Activated CD4-positive, CD25-positive, alpha-beta regulatory T cell treated with anti-CD3 and anti-CD28 coated beads, Interleukin-2, amount 50 U/mL, for 16 hours (primary cell): ENCODE measurements around the gene SCAMP2.
"Not testable (repeated sequence)": the region's sequence is repeated elsewhere in the genome, so short reads cannot be mapped to it uniquely, and the experiment has no call there.

Experiments
- DNase-seq: peaks from one replicate; pipeline ENCODE4 v3.0.0-alpha.2; 2020; ENCODE audit warnings: low read depth, low spot score

SCAMP2 gene

GRCh38 chr15:74890665-74890960, 17.4 kb upstream of the SCAMP2 start:
- DNase-seq, result no peak

- peak; percentile 76 for DNase-seq
Observed at GRCh38 chr15:74889883-74890664, 16.9 kb upstream of the SCAMP2 start, which contains the start of gene MPI. Gene MPI, plus strand, starts transcription at chr15:74890042. Its CDS starts 32 bp downstream, at chr15:74890074.

GRCh38 chr15:74889390-74889882, 16.3 kb upstream of the SCAMP2 start:
- no peak for DNase-seq

DNA sequence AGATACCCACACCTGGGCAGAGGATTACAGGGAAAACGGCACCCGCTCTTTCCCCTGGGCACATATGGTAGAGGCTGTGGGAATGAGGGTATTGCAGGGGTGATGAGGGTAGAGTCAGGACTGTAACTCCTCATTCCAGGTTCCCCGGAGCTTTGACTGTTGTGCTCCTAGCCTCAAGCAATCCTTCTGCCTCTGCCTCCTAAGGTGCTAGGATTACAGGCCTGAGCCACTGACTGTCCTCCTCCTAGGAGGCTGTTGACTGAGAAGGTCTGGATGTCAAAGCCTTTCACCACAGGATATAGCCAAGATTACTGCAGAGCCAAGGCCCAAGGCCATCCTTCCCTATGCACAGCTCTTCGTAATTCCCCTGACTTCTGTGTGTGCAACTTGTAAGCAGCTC, 15.6 kb upstream of the SCAMP2 start:
- DNase-seq, result no peak

- not testable (repeated sequence) for DNase-seq
Observed at GRCh38 chr15:74887537-74888193, 14.5 kb upstream of the SCAMP2 start.

GRCh38 chr15:74885461-74885860, 12.3 kb upstream of the SCAMP2 start:
- no peak for DNase-seq

GRCh38 chr15:74884428-74885223, 11.5 kb upstream of the SCAMP2 start:
- DNase-seq, result no peak

GRCh38 chr15:74882528-74882927, 9.4 kb upstream of the SCAMP2 start:
- DNase-seq, result no peak

DNA sequence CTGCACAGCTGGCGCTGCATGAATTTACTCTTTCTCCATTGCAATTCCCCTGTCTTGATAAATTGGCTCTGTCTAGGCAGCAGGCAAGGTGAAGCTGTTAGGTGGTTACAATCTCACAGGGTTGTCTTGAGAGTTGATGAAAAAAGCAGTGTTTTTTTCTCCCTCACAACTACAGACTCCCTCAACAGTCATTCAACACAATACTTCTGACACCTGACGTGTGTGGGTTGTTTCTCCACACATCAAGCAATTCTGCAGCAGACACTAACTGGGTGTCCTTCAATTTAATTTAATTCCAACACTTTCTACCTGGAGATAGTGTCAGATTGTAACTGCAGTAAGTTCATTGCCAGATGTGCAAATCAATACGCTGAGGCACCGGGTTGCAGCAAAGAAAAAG, 5.1 kb upstream of the SCAMP2 start:
- DNase-seq, result no peak

DNA sequence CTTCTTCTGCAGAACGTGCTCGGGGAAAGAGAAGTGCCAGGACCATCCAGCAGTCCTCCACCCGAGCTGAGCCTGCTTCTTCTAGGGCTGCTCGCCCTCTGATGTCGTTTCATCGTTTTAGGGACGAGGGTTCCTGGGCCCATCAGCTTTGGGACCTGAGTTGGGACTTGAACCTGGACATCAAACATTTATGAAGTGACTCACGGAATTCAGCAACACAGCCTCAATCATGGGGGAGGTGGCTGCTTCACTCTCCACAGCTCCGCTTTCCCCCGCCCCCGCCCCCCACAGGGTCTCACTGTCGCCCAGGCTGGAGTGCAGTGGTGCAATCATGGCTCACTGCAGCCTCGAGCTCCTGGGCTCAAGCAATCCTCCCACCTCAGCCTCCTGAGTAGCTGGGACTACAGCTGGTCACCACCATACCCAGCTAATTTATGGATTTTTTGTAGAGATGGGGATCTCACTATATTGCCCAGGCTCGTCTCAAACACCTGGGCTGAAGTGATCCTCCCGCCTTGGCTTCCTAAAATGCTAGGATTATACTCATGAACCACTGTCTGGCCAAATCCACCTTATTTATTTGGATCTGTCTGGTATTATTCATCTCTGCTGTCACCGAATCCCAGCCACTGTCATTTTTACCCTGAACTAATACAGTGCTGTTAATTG, 725 bp upstream of the SCAMP2 start:
- no peak for DNase-seq

DNA sequence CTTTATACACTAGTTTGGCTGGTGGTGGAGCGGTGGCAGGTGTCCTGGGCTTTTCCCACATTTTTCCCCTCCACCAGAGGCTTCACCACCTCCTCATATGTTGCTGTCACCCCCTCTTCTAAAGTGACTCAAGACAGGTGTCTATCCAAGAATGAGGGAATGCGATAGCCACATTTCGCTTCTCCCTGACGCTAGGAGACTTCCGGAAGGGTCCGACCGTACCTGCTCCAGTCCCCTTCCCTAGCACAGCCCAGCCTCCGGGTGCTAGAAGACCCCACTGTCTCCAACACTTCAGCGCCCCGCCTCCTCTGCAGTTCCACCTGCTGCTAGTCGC, 496 bp downstream of the SCAMP2 start:
- DNase-seq, result no peak

GRCh38 chr15:74870436-74871215, 2.5 kb downstream of the SCAMP2 start:
- no peak for DNase-seq

DNA sequence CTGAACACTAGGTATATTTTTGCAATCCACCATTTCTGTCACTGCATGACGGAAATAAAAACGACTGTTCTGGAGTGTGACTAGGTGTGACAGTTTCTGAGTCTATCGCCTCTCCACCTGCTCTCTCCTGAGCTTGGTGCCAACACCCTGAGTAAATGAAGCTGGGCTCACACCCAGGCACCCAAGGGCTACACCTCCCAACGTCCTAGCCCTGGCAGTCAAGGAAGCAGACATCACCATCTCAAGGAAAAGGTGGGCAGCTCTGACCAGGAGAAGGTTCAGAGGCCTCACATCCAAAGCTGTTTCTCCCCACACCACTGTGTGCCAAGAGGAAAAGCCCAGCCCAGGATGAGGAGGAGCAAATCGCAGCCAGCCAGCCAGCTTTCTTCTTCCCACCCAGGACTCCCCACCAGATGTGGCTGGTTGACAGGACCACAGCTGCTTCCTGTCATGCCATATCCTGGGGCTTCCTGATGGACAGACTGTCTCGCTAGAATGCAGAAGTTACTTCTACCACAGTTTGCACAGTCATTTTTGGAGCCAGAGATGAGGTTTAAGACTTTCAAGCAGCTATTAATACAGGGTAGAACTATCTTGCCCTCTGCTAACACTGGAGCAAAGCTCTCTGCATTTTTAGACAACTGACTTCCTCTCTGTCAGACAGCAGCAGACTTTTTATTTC, 3.3 kb downstream of the SCAMP2 start:
- DNase-seq, result no peak

- DNase-seq, result no peak
Observed at GRCh38 chr15:74869372-74869725, 3.8 kb downstream of the SCAMP2 start.

- DNase-seq, result no peak
Observed at GRCh38 chr15:74868059-74868458, 5.1 kb downstream of the SCAMP2 start.

GRCh38 chr15:74867466-74868038, 5.6 kb downstream of the SCAMP2 start:
- no peak for DNase-seq

DNA sequence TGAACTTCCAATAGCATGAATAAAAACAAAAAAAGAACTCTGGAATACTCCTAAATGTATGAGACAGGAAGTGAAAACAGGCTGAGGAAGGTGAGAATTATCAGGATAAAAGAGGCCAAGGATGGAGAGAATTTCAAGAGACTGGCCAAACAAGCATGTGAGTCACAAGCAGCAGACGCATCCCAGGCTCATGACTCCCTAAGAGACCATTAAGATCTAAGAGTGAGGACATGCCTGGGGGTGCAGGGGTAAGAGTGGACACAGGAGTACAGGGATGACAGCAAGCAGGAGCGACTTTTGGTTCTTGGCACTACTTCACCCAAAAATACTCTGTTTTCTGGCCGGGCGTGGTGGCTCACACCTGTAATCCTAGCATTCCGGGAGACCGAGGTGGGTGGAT, 7.1 kb downstream of the SCAMP2 start:
- no peak for DNase-seq

GRCh38 chr15:74865316-74865715, 7.8 kb downstream of the SCAMP2 start:
- no peak for DNase-seq

DNA sequence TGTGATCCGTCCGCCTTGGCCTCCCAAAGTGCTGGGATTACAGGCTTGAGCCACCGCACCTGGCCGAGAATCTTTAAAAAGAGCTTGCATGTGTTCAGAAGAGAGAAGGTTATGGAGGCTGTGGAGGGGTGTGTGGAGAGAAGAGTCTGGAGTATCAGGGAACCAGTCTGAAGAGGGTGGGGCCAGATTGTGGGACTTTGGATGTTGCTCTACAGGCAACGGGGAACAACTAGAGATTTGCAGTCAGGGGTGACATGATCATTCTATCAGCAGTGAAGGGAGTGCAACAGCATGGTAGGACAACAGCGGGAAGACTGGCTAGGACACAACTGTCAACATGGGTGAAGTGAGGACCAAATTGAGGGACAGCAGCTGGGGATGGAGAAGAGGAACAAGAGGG, 8.9 kb downstream of the SCAMP2 start:
- no peak for DNase-seq
